Fibroblast of lung (primary cell): ENCODE measurements around the gene CYTH4.

Experiments
- EZH2 ChIP-seq: IDR thresholded peaks from 2 replicates; pipeline ENCODE4 v1.5.1; 2012; ENCODE audit warnings: low read length, control low read depth, mild to moderate bottlenecking; ENCODE audit errors: missing control alignments
- TF ChIP-seq, protein P1 (sequence below), 2 donors: IDR thresholded peaks in 1 of 2; conservative IDR thresholded peaks in 1 of 2; 1 replicate in 1 of 2; 2 replicates in 1 of 2; pipeline ENCODE4 v1.5.1; 2011 to 2012; ENCODE audit warnings: low read length in 2 of 2, control low read depth in 1 of 2, inconsistent platforms in 1 of 2, low read depth in 1 of 2, mild to moderate bottlenecking in 1 of 2

DNA sequence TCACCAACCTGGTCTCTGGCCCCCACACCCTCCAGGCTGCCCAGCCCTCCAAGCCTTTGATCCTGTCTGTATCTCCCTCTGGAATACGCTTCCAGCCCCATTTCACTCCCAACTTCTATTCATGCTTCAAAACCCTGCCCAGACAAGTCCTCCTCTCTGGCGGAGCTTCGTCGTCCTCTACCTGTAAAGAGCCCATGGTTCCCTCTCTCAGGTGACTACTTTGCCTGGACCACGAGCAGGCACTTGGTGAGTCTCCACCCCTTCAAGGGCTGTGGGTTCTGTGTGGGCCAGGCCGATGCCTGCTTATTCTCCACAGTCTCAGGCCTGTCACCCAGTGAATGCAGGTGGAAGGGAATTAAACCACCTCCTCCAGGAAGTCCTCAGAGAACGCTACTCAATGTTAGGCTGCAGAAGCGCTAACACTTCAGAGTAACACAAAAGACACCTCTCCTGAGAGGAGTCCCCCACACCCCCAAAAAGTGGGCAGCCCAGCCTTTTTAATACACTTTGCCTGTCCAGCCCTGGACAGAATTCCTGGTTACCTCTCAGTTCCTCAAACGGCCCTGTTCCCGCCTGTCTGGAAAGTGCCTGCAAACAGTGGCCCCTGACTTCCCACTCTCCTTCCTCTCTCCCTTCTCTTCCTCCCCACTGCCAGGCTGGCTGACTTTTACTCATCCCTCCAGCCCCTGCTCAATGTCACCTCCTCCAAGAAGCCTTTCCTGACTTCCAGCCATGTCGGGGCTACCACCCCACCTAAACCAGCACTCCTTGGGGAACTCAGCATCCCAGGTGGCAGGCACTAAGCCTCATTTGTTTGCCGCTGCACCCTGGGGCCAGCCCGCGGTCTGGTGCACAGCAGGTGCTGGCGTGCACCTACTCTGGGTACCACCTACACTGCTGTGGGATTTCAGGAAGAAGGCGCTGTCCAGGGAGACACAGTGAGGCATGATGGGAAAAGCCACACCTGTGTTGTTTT, 47.3 kb upstream of the CYTH4 start:
- TF ChIP-seq, protein P1, sequence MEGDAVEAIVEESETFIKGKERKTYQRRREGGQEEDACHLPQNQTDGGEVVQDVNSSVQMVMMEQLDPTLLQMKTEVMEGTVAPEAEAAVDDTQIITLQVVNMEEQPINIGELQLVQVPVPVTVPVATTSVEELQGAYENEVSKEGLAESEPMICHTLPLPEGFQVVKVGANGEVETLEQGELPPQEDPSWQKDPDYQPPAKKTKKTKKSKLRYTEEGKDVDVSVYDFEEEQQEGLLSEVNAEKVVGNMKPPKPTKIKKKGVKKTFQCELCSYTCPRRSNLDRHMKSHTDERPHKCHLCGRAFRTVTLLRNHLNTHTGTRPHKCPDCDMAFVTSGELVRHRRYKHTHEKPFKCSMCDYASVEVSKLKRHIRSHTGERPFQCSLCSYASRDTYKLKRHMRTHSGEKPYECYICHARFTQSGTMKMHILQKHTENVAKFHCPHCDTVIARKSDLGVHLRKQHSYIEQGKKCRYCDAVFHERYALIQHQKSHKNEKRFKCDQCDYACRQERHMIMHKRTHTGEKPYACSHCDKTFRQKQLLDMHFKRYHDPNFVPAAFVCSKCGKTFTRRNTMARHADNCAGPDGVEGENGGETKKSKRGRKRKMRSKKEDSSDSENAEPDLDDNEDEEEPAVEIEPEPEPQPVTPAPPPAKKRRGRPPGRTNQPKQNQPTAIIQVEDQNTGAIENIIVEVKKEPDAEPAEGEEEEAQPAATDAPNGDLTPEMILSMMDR (conservative IDR thresholded peaks at IDR 0.05 in 1 of 2, IDR thresholded peaks at IDR 0.05 in 1 of 2; ENCODE audit: low read depth in 1 of 2, low read length in 2 of 2): no peak
- no peak for TF ChIP-seq EZH2
